SK-N-MC (cell line): ENCODE measurements around the gene EFNB1.

Source experiments
- EZH2 ChIP-seq: fragments of 200-600 bp; sonication (generic); IDR thresholded peaks from one replicate; pipeline ENCODE4 v1.6.1; 2017; ENCODE audit warnings: antibody characterized with exemption
- POLR2AphosphoS5 ChIP-seq: IDR thresholded peaks from 2 replicates; pipeline ENCODE4 v1.6.1; 2012; ENCODE audit warnings: mild to moderate bottlenecking, low read depth, low read length, borderline replicate concordance

GRCh38 chrX:68835104-68835442 is 6.3 kb downstream of the EFNB1 start:
- TF ChIP-seq EZH2 (no peak), POLR2AphosphoS5 (no peak)
